NCI-H2227 (cell line): Measurements from ENCODE around the gene TRIM17.

Experiments used
- DNase-seq: peaks from one replicate; lab custom pipeline; 2025; ENCODE audit not compliant: unreplicated experiment; lab: John Stamatoyannopoulos, UW

TRIM17 gene

DNA sequence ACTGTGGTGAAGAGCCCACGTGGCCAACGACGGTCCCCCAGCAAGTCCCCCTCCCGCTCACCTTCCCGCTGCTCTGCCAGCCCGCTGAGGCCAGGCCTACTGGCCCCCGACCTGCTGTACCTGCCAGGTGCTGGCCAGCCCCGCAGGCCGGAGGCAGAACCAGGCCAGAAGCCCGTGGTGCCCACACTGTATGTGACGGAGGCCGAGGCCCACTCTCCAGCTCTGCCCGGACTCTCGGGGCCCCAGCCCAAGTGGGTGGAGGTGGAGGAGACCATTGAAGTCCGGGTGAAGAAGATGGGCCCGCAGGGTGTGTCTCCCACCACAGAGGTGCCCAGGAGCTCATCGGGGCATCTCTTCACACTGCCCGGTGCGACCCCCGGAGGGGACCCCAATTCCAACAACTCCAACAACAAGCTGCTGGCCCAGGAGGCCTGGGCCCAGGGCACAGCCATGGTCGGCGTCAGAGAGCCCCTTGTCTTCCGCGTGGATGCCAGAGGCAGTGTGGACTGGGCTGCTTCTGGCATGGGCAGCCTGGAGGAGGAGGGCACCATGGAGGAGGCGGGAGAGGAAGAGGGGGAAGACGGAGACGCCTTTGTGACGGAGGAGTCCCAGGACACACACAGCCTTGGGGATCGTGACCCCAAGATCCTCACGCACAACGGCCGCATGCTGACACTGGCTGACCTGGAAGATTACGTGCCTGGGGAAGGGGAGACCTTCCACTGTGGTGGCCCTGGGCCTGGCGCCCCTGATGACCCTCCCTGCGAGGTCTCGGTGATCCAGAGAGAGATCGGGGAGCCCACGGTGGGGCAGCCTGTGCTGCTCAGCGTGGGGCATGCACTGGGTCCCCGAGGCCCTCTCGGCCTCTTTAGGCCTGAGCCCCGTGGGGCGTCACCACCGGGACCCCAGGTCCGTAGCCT, 56.8 kb downstream of the TRIM17 start:
- no peak for DNase-seq

DNA sequence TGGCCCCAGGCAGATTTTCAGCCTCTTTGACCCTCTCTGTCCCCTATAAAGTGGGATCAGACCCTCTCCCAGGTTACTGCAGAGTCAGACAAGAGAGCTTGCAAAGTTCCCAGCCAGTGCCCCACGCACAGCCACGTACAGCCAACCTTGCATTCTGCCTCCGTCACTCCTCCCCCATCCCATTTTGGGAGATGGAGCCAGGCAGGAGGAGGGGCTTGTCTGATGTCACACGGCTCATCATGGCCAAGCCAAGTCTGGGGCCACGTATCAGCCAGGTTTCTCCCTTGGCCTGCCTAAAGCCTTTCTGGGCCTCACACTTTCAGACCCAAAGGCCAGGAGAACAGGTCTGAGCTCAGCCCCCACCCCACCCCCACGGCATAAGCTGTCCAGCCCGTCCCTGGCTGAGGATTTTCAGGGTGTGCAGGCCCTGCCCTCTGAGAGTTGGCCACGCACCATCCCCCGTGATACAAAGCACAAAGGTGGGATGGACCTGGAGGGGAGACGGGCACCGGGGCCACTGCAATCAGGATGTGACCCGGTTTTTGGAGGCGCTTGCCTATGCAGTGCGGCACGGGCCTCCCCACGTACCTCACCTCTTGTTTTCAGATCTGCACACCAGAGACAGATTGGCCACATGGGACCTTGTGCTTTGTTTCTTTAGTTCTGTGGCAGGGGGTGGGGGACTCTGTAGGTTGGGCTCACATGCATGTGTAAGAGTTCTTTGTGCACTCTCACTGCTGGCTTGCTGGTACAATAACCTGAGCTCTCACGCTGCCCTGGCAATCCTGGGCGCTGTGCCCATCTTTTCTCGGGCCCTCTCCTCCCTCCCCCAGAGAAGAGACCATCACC, 57.7 kb downstream of the TRIM17 start:
- no peak for DNase-seq

DNA sequence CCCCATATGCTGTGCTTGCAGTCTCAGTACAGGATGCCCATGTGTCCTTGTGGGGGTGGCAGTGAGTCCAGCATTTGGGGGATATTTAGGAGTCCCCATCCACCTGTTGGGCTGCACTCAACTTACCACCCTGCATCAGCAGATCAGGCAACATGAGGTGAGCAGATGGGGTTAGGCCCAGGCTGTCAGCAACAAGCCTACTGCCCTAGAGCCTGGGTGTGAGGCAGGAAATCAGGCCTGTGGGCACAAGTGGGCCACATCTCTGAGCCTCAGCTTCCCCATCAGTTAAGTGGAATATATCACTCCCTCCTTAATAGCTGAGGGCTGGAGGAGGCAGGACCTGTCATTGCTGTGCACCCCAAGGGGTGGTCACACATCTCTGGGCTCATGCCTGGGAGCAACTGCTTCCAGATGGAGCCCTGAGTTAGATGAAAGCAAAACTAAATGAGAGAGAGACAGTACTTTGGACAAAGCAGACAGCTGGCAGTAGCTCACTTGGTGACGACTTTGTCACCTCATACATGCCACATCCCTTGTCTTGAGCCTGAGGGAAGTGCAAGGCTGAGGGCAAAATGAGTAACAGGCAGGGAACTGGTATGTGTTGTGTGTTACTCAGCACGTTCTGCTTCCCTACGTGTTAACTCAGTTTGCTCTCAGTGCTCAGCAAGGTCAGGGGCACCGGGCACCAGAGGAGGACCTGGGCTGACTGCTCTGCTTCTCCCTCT, 58.5 kb downstream of the TRIM17 start:
- no peak for DNase-seq
